Tibial nerve (tissue), 4 donors: ENCODE results near the gene SLC13A4. TPM values are rescaled to one million over a fixed set of nuclear protein-coding genes. Genes with fewer than 3 reads are reported as not detected.
"Not testable (repeated sequence)": the region's sequence is repeated elsewhere in the genome, so short reads cannot be mapped to it uniquely, and the experiment has no call there.

ENCODE experiments used
- DNase-seq, 2 donors: peaks; one replicate each; pipeline ENCODE4 v3.0.0-alpha.2; 2019; ENCODE audit warnings: low spot score in 2 of 2
- H3K27ac ChIP-seq, 4 donors: fragments of 200-600 bp; sonication (generic) in 3 of 4; one replicate each; pipeline ENCODE4 v1.5.1; 2017 to 2019; ENCODE audit warnings: mild to moderate bottlenecking in 1 of 4
- H3K27me3 ChIP-seq, 2 donors: fragments of 200-600 bp; sonication (generic) in 1 of 2; one replicate each; pipeline versions ENCODE4 v1.5.1 to v1.6.0; 2017 to 2019
- H3K36me3 ChIP-seq, 3 donors: fragments of 200-600 bp; sonication (generic); one replicate each; pipeline ENCODE4 v1.5.1; 2018 to 2019
- H3K4me1 ChIP-seq, 4 donors: fragments of 200-600 bp; sonication (generic) in 3 of 4; one replicate each; pipeline ENCODE4 v1.5.1; 2017 to 2019
- H3K4me3 ChIP-seq, 4 donors: fragments of 200-600 bp; sonication (generic) in 3 of 4; one replicate each; pipeline ENCODE4 v1.5.1; 2017 to 2019; ENCODE audit warnings: mild to moderate bottlenecking in 1 of 4, moderate library complexity in 1 of 4
- H3K9me3 ChIP-seq, 4 donors: fragments of 200-600 bp; sonication (generic) in 3 of 4; one replicate each; pipeline ENCODE4 v1.5.1; 2017 to 2019
- EP300 ChIP-seq, 2 donors: sonication (generic); formaldehyde crosslinking; IDR thresholded peaks; one replicate each; pipeline ENCODE4 v1.6.1; 2017; ENCODE audit warnings: antibody characterized with exemption in 2 of 2, mild to moderate bottlenecking in 1 of 2
- POLR2A ChIP-seq, 2 donors: fragments of 450-650 bp; IDR thresholded peaks; one replicate each; pipeline ENCODE4 v1.6.1; 2017; ENCODE audit warnings: antibody characterized with exemption in 2 of 2, mild to moderate bottlenecking in 2 of 2, moderate library complexity in 2 of 2
- WGBS, 2 donors: methylation state at CpG; one replicate each; pipeline ENCODE4 v1.1.5; 2018; 5-methylcytosine and 5-hydroxymethylcytosine counted together
- small RNA-seq: library from RNA; depleted of rRNA; stranded (forward); fragments of <200 nt; gene quantifications from one replicate; pipeline ENCODE3, GENCODE V24; 2016
- total RNA-seq, 4 donors: library from RNA; depleted of rRNA; stranded (reverse); fragments of >200 nt; gene quantifications; one replicate each; pipeline ENCODE4 v1.1.0, GENCODE V29; 2016
- TF ChIP-seq, protein P1 (sequence below), 5 experiments: fragments of 200-600 bp in 3 of 5; fragments of 450-650 bp in 2 of 5; sonication (generic) in 3 of 5; IDR thresholded peaks; one replicate each; pipeline ENCODE4 v1.5.1; 2016 to 2019; ENCODE audit warnings: antibody characterized with exemption in 5 of 5, mild to moderate bottlenecking in 3 of 5, moderate library complexity in 2 of 5

Gene SLC13A4
- total RNA-seq, 4 donors from 2014 or later: not detected

DNA sequence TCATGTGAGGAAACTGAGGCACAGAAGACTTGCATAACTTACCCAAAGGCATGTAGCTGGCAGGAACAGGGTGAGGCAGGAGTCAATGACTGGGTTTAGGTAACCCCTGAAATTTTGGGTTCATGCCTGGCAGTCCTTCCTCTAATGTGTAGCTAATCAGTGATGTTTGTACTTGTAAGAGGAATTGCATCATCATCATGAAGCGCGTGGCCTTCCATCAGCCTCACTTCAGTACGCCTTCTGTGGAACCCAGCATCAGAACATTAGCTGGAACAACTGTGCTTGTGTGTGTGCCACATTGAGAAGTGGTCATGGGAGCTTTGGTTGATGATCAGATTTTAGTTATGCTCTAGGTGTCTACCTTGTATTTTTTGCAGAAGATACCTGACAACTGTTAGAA is 83.8 kb downstream of the SLC13A4 start:
- TF ChIP-seq POLR2A (IDR thresholded peaks at IDR 0.05): no peak
- TF ChIP-seq, protein P1, sequence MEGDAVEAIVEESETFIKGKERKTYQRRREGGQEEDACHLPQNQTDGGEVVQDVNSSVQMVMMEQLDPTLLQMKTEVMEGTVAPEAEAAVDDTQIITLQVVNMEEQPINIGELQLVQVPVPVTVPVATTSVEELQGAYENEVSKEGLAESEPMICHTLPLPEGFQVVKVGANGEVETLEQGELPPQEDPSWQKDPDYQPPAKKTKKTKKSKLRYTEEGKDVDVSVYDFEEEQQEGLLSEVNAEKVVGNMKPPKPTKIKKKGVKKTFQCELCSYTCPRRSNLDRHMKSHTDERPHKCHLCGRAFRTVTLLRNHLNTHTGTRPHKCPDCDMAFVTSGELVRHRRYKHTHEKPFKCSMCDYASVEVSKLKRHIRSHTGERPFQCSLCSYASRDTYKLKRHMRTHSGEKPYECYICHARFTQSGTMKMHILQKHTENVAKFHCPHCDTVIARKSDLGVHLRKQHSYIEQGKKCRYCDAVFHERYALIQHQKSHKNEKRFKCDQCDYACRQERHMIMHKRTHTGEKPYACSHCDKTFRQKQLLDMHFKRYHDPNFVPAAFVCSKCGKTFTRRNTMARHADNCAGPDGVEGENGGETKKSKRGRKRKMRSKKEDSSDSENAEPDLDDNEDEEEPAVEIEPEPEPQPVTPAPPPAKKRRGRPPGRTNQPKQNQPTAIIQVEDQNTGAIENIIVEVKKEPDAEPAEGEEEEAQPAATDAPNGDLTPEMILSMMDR (IDR thresholded peaks at IDR 0.05): no peak
- TF ChIP-seq EP300 (IDR thresholded peaks at IDR 0.05): no peak
- no peaks in the 10 kb centered on the region for H3K27me3 ChIP-seq
- peaks cover 0 to 5% (median 0%) of the 10 kb centered on the region in 4 donors for H3K4me1 ChIP-seq
- no peak for DNase-seq
- no peak overlapping the region for H3K27ac ChIP-seq
- no peak overlapping the region for H3K4me3 ChIP-seq
- H3K9me3 ChIP-seq: no peaks in the 10 kb centered on the region
- peaks cover 0 to 81% (median 7%) of the 10 kb centered on the region in 3 donors for H3K36me3 ChIP-seq
- WGBS, 2 donors: 82 to 86% methylated on average over 3 of the region's 3 CpGs

DNA sequence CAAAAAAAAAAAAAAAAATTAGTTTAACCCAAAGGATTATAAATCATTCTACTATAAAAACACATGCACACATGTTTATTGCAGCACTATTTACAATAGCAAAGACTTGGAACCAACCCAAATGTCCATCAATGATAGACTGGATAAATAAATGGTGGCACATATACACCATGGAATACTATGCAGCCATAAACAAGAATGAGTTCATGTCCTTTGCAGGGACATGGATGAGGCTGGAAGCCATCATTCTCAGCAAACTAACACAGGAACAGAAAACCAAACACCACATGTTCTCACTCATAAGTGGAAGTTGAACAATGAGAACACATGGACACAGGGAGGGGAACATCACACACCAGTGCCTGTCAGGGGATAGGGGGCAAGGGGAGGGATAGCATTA is 88.3 kb downstream of the SLC13A4 start:
- H3K27ac ChIP-seq, H3K27me3 ChIP-seq, H3K9me3 ChIP-seq, H3K4me1 ChIP-seq, DNase-seq, H3K4me3 ChIP-seq: not testable (repeated sequence)
- H3K36me3 ChIP-seq: peaks cover 0 to 92% (median 4%) of the 10 kb centered on the region in 3 donors

DNA sequence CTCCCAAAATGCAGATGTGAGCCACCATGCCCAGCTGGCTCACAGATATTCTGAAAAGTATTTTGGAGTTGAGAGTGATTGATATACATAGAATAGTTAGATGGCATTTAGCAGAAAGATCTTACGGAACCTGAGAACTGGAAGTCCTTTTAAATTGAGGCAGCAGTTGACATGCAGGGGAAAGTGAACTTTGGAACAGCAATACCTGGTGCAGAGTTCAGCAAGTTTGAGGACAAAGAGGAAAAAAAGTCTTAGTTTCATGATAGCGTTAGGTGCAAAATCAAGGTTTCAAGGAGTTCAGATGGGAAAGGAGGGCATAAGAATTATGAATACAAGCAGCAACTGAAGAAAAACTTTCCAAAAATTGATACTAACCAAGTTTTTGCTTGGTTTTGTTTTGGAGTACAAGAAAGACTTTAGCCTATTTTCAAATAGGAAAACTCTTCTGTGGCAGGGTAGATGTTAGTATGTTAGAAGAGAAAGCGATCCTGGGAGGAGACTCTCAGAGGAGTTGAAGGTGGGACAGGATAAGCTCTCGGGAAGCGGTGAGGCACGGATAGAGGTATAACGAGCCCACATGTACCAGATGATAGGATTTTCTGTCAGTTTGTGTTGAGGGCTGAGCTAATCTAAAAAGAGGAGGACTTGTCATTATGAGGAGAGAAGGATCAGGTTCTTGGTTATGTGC is 93.7 kb downstream of the SLC13A4 start:
- Histone ChIP-seq H3K27ac (no peak overlapping the region), H3K9me3 (no peaks in the 10 kb centered on the region), H3K4me3 (no peak overlapping the region), H3K4me1 (no peaks in the 10 kb centered on the region), H3K36me3 (peaks cover 0 to 89% (median 4%) of the 10 kb centered on the region in 3 donors), H3K27me3 (no peaks in the 10 kb centered on the region)
- DNase-seq: no peak
- WGBS, 2 donors: 93 to 95% methylated on average over 7 of the region's 7 CpGs
- TF ChIP-seq POLR2A (IDR thresholded peaks at IDR 0.05) (no peak), EP300 (IDR thresholded peaks at IDR 0.05) (no peak)
- TF ChIP-seq, protein P1 (IDR thresholded peaks at IDR 0.05): no peak

Small RNA genes lying within 50 kb of the gene (small RNA-seq; reads per million reads assigned to genes)
- gene RNU6-1154P: not detected

Other genes starting within 250 kb of the SLC13A4 start
- gene CNOT4, start 218.1 kb downstream of the SLC13A4 start, total RNA-seq: 10 to 100 TPM; 16.8 to 26.0 (median 20.0) TPM
- 10 to 100 TPM; 28.6 to 68.2 (median 42.1) TPM for gene NUP205, start 170.3 kb downstream of the SLC13A4 start, total RNA-seq
- gene STMP1, start 65.7 kb downstream of the SLC13A4 start, total RNA-seq: 10 to 100 TPM; 17.1 to 23.9 (median 23.3) TPM
- 1 to 10 TPM; 2.1 to 7.7 (median 3.7) TPM for gene FAM180A, start 20.6 kb upstream of the SLC13A4 start, total RNA-seq
- gene MTPN, start 249.2 kb upstream of the SLC13A4 start, total RNA-seq: 10 to 100 TPM; 66.3 to 94.6 (median 75.0) TPM